Amniotic stem cell (primary cell): ENCODE measurements around the gene ENHO.

Experiments
- DNase-seq: peaks from one replicate; lab custom pipeline; 2025; lab: John Stamatoyannopoulos, UW

The ENHO gene

GRCh38 chr9:34475097-34475496 lies 47.7 kb downstream of the ENHO start:
- DNase-seq = no peak
